BJ (cell line): Measurements from ENCODE around the gene WIPF3. TPM values are rescaled to one million over a fixed set of nuclear protein-coding genes. Genes with fewer than 3 reads are reported as not detected.

Experiments used
- CTCF ChIA-PET: fragments of 350-600 bp; formaldehyde crosslinking; extraction: SDS; loops from one replicate; lab custom pipeline; 2021; ENCODE audit warnings: antibody characterized with exemption, inconsistent platforms; lab: Yijun Ruan, JAX
- POLR2A ChIA-PET: fragments of 300-600 bp; sonication (Branson Sonifier 250); formaldehyde crosslinking; extraction: SDS; loops from one replicate; lab custom pipeline; 2021; ENCODE audit warnings: antibody characterized with exemption; lab: Charles Lee
- DNase-seq: peaks from one replicate; pipeline ENCODE4 v3.0.0-alpha.2; 2011; ENCODE audit warnings: low read depth
- H3K27me3 ChIP-seq: 2 replicates; pipeline ENCODE4 v1.6.0; 2011; ENCODE audit warnings: low read length; ENCODE audit not compliant: control insufficient read depth, insufficient read depth
- H3K36me3 ChIP-seq: 2 replicates; pipeline ENCODE4 v1.5.1; 2011; ENCODE audit warnings: low read length; ENCODE audit not compliant: control insufficient read depth, insufficient read depth
- H3K4me3 ChIP-seq: 2 replicates; pipeline ENCODE4 v1.5.1; 2011; ENCODE audit warnings: low read depth, mild to moderate bottlenecking, control low read depth, low read length
- polyA plus RNA-seq: library from polyadenylated mRNA; depleted of rRNA; stranded (reverse); fragments of >200 nt; gene quantifications from 2 replicates; pipeline ENCODE4 v1.2.3, GENCODE V29; 2011
- TF ChIP-seq, protein P1 (sequence below): IDR thresholded peaks from 2 replicates; pipeline ENCODE4 v1.5.1; 2011; ENCODE audit warnings: low read depth, mild to moderate bottlenecking, control low read depth, inconsistent platforms, low read length, moderate library complexity; ENCODE audit not compliant: insufficient read depth

WIPF3 gene
- polyA plus RNA-seq, 1 experiment: not detected

DNA sequence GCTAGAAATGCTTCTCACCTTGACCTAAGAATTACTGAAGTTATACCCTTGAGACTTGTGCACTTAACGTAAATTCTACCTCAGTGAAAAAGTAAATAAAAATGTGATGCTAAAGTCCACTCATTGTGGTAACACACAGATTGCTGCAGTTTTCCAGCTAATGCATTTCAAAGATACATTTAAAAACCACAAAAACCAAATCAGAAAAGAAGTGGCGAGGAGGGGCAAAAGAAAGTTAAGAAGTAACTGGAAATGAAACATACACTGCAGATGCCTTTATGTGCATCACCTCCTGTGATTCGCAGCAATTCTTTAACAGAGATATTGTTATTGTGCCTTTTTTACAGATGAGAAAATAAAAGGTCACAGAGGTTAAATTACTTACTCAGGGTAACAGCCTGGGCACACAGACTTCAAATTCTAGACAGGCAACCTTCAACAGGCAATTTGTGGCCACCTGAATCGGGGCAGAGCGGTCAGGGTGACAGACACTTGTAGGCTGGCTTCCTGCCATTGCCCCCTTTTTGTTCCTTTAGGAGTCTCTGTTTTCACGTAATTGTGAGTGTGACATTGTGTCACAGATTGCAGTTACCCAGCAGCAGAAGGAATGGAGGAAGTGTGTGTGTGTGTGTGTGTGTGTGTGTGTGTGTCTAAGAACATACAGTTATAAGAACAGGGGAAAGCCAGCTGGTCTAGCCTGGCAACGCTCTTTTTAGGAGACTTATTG, 1.9 kb downstream of the WIPF3 start:
- H3K27me3 ChIP-seq: peaks cover 42% of the 10 kb centered on the region
- CTCF ChIA-PET: no interaction called here

DNA sequence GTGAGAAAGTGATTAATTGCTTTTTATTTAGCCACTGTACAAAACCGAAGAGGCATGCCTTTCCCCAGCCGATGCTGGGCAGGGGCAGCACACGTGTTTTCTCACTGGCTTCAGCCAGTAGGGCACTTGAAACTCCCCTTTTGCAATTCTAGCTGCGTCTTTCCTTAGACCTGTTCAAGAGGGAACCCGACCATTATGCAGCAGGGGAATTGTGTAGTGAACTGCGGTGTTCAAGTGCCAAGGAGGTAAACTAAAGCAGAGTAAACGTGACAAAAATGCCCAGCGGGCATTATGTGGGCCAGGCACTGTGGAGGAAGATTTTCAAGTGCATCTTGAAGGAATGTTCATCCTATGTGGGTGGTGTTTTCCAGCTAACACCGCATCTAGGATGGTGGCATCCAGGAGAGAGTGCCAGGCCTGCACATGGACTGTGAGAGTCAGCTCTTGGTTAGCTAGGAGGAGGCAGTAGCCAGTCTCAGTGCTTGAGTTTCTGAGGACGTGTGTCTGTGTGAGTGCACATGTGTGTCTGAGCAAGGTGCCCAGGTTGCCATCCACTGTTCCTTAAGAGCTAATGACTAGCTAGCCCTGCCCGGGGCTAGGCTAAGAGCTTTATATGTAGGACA, 3.3 kb downstream of the WIPF3 start:
- Histone ChIP-seq H3K27me3 (peaks cover 38% of the 10 kb centered on the region), H3K4me3 (no peak overlapping the region), H3K36me3 (no peaks in the 10 kb centered on the region)
- TF ChIP-seq, protein P1, sequence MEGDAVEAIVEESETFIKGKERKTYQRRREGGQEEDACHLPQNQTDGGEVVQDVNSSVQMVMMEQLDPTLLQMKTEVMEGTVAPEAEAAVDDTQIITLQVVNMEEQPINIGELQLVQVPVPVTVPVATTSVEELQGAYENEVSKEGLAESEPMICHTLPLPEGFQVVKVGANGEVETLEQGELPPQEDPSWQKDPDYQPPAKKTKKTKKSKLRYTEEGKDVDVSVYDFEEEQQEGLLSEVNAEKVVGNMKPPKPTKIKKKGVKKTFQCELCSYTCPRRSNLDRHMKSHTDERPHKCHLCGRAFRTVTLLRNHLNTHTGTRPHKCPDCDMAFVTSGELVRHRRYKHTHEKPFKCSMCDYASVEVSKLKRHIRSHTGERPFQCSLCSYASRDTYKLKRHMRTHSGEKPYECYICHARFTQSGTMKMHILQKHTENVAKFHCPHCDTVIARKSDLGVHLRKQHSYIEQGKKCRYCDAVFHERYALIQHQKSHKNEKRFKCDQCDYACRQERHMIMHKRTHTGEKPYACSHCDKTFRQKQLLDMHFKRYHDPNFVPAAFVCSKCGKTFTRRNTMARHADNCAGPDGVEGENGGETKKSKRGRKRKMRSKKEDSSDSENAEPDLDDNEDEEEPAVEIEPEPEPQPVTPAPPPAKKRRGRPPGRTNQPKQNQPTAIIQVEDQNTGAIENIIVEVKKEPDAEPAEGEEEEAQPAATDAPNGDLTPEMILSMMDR: no peak
- CTCF ChIA-PET: interaction anchor here (0.7 kb wide), 1 partner anchor 112 kb away, joined by 3 read pairs; no protein-coding TSS in a partner anchor
- POLR2A ChIA-PET: no interaction called here
- no peak for DNase-seq

More for the DNA sequence above, 1.9 kb downstream of the WIPF3 start:
- POLR2A ChIA-PET: no interaction called here
- DNase-seq: no peak
- H3K36me3 ChIP-seq: no peaks in the 10 kb centered on the region
- no peak overlapping the region for H3K4me3 ChIP-seq
- TF ChIP-seq, protein P1: no peak

DNA sequence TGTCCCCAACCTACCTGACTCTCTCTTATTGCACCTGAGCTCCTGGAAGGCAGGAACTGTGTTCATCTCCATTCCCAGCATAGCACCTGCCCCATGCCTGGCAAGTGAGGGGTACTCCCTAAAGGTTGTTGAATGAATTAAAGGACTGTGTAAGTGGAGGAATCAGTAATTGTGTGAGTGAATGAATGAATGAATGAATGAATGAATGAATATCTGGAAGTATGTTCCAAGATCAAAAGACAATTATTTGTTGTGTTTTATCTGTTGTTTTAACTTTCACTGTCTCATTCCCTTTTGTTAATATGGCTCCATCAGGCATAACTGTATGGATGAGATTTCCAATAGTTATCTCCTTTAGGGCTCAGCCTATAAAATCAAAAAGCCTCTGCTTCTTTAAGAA, 4.0 kb downstream of the WIPF3 start:
- CTCF ChIA-PET: no interaction called here
- DNase-seq: no peak
- POLR2A ChIA-PET: no interaction called here
- Histone ChIP-seq H3K27me3 (peaks cover 32% of the 10 kb centered on the region), H3K36me3 (no peaks in the 10 kb centered on the region), H3K4me3 (no peak overlapping the region)
- TF ChIP-seq, protein P1: no peak

DNA sequence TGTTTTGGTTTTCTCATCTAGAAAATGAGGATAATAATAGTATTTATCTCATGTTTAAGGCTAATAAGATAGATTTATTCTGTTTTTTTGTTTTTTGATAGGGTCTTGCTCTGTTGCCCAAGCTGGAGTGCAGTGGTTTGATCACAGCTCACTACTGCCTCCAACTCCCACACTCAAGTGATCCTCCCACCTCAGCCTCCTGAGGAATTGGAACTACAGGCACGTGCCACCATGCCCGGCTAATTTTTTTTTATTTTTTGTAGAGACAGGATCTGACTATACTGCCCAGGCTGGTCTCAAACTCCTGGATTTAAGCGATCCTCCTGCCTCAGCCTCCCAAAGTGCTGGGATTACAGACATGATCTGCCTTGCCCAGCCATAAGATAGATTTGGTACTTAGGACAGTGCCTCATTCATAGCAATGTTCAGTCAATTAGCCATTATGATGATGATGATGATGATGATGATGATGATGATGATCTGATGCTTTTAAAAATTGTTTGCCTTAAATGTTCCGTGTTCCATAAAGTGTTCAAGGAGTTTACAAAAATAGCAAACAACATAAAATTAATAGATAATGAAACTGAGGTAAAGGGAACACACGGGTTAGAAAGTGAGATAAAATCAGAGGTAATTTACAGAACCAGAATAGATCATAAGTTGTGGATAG, 4.6 kb downstream of the WIPF3 start:
- DNase-seq: no peak
- no peaks in the 10 kb centered on the region for H3K36me3 ChIP-seq
- TF ChIP-seq, protein P1: no peak
- ChIA-PET POLR2A (no interaction called here), CTCF (no interaction called here)
- H3K27me3 ChIP-seq: peaks cover 26% of the 10 kb centered on the region
- H3K4me3 ChIP-seq: no peak overlapping the region

DNA sequence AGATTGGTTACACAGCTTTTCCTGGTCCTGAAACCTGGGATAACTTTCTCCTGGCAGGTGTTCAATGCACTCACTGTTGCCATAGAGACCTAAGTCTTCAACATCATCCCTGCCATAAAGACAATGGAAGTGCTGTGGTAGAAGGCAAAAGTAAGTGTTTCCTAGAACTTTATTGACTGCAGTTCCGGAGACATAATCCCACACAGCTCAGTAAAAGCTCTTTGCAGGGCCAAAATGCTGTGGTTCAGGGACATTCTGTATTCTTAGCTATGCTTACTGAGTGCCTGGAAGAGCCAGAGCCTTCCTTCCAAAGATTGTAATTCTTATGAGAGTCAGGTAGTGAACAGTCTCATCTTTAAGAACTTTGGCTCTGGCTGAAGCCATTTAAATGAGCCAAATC, 5.3 kb downstream of the WIPF3 start:
- DNase-seq: no peak
- Histone ChIP-seq H3K4me3 (no peak overlapping the region), H3K36me3 (no peaks in the 10 kb centered on the region), H3K27me3 (peaks cover 24% of the 10 kb centered on the region)
- CTCF ChIA-PET: no interaction called here
- TF ChIP-seq, protein P1: no peak
- POLR2A ChIA-PET: no interaction called here
